IMR-90 (cell line): ENCODE data around the gene MARF1. TPM values are rescaled to one million over a fixed set of nuclear protein-coding genes. Genes with fewer than 3 reads are reported as not detected.

ENCODE experiments used
- ATAC-seq: fragments of 200-7000 bp; cut with Tn5 transposase; 2 replicates; pipeline ENCODE4 v1.9.1; 2020; ENCODE audit warnings: low read depth, mild to moderate bottlenecking, moderate library complexity
- BruUV-seq: library from RNA; stranded (reverse); fragments of 400-500 nt; replicated peaks from 2 replicates; lab custom pipeline; 2021; lab: Mats Ljungman, UMichigan
- CTCF ChIA-PET: fragments of 300-600 bp; formaldehyde crosslinking; extraction: SDS; loops from one replicate; lab custom pipeline; 2021; ENCODE audit warnings: antibody characterized with exemption; lab: Yijun Ruan, JAX
- POLR2A ChIA-PET: fragments of 300-600 bp; sonication (Branson Sonifier 250); formaldehyde crosslinking; loops from one replicate; lab custom pipeline; 2022; ENCODE audit warnings: antibody characterized with exemption; ENCODE audit not compliant: unreplicated experiment; lab: Charles Lee
- DNase-seq: peaks from one replicate; pipeline ENCODE4 v3.0.0; 2013
- H2AFZ ChIP-seq: replicated peaks from 2 replicates; pipeline ENCODE3; 2013; ENCODE audit warnings: low read length, mild to moderate bottlenecking; ENCODE audit not compliant: poor library complexity
- H2AK5ac ChIP-seq: 2 replicates; pipeline ENCODE4 v1.6.1; 2013; ENCODE audit warnings: low read depth, low read length, inconsistent platforms
- H2AK9ac ChIP-seq: replicated peaks from 2 replicates; pipeline ENCODE3; 2013; ENCODE audit warnings: mild to moderate bottlenecking, low read depth, low read length, moderate library complexity; ENCODE audit not compliant: poor library complexity
- H2BK120ac ChIP-seq: 2 replicates; pipeline ENCODE4 v1.6.1; 2013; ENCODE audit warnings: low read depth, low read length, inconsistent platforms
- H2BK15ac ChIP-seq: 3 replicates; pipeline ENCODE4 v1.6.1; 2013; ENCODE audit warnings: low read depth, low read length, inconsistent platforms
- H2BK20ac ChIP-seq: 2 replicates; pipeline ENCODE4 v1.6.1; 2013; ENCODE audit warnings: low read depth, mild to moderate bottlenecking, inconsistent platforms, low read length, moderate library complexity
- H2BK5ac ChIP-seq: 2 replicates; pipeline ENCODE4 v1.6.1; 2013; ENCODE audit warnings: mild to moderate bottlenecking, low read depth, low read length, inconsistent platforms; ENCODE audit not compliant: poor library complexity, severe bottlenecking
- H3K14ac ChIP-seq: replicated peaks from 2 replicates; pipeline ENCODE4 v1.6.1; 2013; ENCODE audit warnings: low read depth, low read length, inconsistent platforms
- H3K18ac ChIP-seq: 2 replicates; pipeline ENCODE4 v1.6.1; 2013; ENCODE audit warnings: low read depth, low read length, control low read depth
- H3K23ac ChIP-seq: 2 replicates; pipeline ENCODE4 v1.6.1; 2013; ENCODE audit warnings: low read depth, low read length, inconsistent platforms
- H3K27ac ChIP-seq: 2 replicates; pipeline ENCODE4 v1.5.1; 2013; ENCODE audit warnings: mild to moderate bottlenecking, control low read depth, low read length; ENCODE audit not compliant: insufficient read depth
- H3K27me3 ChIP-seq: 2 replicates; pipeline ENCODE4 v1.6.1; 2013; ENCODE audit warnings: low read length; ENCODE audit not compliant: control insufficient read depth, insufficient read depth
- H3K36me3 ChIP-seq: 2 replicates; pipeline ENCODE4 v1.6.1; 2013; ENCODE audit warnings: low read length, mixed read lengths; ENCODE audit not compliant: control insufficient read depth, insufficient read depth
- H3K4ac ChIP-seq: 2 replicates; pipeline ENCODE4 v1.6.1; 2013; ENCODE audit warnings: low read depth, low read length, inconsistent platforms
- H3K4me1 ChIP-seq: 2 replicates; pipeline ENCODE4 v1.6.1; 2013; ENCODE audit warnings: low read length, mixed read lengths; ENCODE audit not compliant: control insufficient read depth, insufficient read depth
- H3K4me2 ChIP-seq: 2 replicates; pipeline ENCODE4 v1.6.1; 2013; ENCODE audit warnings: low read depth, mild to moderate bottlenecking, control low read depth, low read length, moderate library complexity
- H3K4me3 ChIP-seq: 2 replicates; pipeline ENCODE4 v1.5.1; 2013; ENCODE audit warnings: low read depth, mild to moderate bottlenecking, control low read depth, low read length, moderate library complexity; ENCODE audit not compliant: insufficient read depth
- H3K56ac ChIP-seq: 2 replicates; pipeline ENCODE4 v1.6.1; 2013; ENCODE audit warnings: low read length, inconsistent platforms; ENCODE audit not compliant: insufficient read depth; ENCODE audit errors: extremely low read depth
- H3K79me1 ChIP-seq, 2 experiments: 2 replicates each; pipeline ENCODE4 v1.6.1; 2013; ENCODE audit warnings: low read length in 2 of 2, inconsistent platforms in 1 of 2, low read depth in 1 of 2
- H3K9ac ChIP-seq: 2 replicates; pipeline ENCODE4 v1.6.1; 2013; ENCODE audit warnings: low read depth, low read length, control low read depth
- H3K9me1 ChIP-seq: 2 replicates; pipeline ENCODE4 v1.6.1; 2013; ENCODE audit warnings: low read length, inconsistent platforms; ENCODE audit not compliant: insufficient read depth
- H3K9me3 ChIP-seq: 2 replicates; pipeline ENCODE4 v1.6.1; 2013; ENCODE audit warnings: low read length; ENCODE audit not compliant: control insufficient read depth, insufficient read depth
- H4K20me1 ChIP-seq: 2 replicates; pipeline ENCODE4 v1.6.1; 2013; ENCODE audit warnings: low read length, inconsistent platforms; ENCODE audit not compliant: insufficient read depth
- H4K5ac ChIP-seq: 2 replicates; pipeline ENCODE4 v1.6.1; 2013; ENCODE audit warnings: mild to moderate bottlenecking, low read depth, low read length, control low read depth
- H4K8ac ChIP-seq, 2 experiments: 2 replicates each; pipeline ENCODE4 v1.6.1; 2013; ENCODE audit warnings: low read depth in 2 of 2, low read length in 2 of 2, control low read depth in 1 of 2, inconsistent platforms in 1 of 2
- H4K91ac ChIP-seq: 2 replicates; pipeline ENCODE4 v1.6.1; 2013; ENCODE audit warnings: low read depth, low read length, inconsistent platforms; ENCODE audit not compliant: insufficient read depth
- BHLHE40 ChIP-seq: fragments of 150-350 bp; IDR thresholded peaks from 2 replicates; pipeline ENCODE4 v1.6.1; 2016; ENCODE audit warnings: mild to moderate bottlenecking, low read depth, low read length
- CEBPB ChIP-seq: IDR thresholded peaks from 2 replicates; pipeline ENCODE4 v1.6.1; 2012; ENCODE audit warnings: low read depth, low read length, improper control_type of control experiment
- CHD1 ChIP-seq: IDR thresholded peaks from 2 replicates; pipeline ENCODE4 v1.6.1; 2012; ENCODE audit warnings: low read depth, low read length, improper control_type of control experiment
- ELK1 ChIP-seq: fragments of 150-350 bp; IDR thresholded peaks from 2 replicates; pipeline ENCODE4 v1.6.1; 2016; ENCODE audit warnings: low read depth, mild to moderate bottlenecking, low read length, moderate library complexity, borderline replicate concordance
- FOS ChIP-seq: fragments of 150-350 bp; IDR thresholded peaks from 2 replicates; pipeline ENCODE4 v1.6.1; 2016; ENCODE audit warnings: low read depth, low read length
- MAFK ChIP-seq: IDR thresholded peaks from 2 replicates; pipeline ENCODE4 v1.6.1; 2012; ENCODE audit warnings: low read depth, low read length, improper control_type of control experiment
- MAZ ChIP-seq: IDR thresholded peaks from 2 replicates; pipeline ENCODE4 v1.6.1; 2012; ENCODE audit warnings: low read depth, mild to moderate bottlenecking, low read length, improper control_type of control experiment, moderate library complexity, borderline replicate concordance
- NFE2L2 ChIP-seq: fragments of 150-350 bp; IDR thresholded peaks from 2 replicates; pipeline ENCODE4 v1.6.1; 2016; ENCODE audit warnings: low read depth, mild to moderate bottlenecking, low read length
- POLR2A ChIP-seq: IDR thresholded peaks from 2 replicates; pipeline ENCODE4 v1.6.1; 2012; ENCODE audit warnings: mild to moderate bottlenecking, low read depth, low read length
- RAD21 ChIP-seq: IDR thresholded peaks from 2 replicates; pipeline ENCODE4 v1.6.1; 2012; ENCODE audit warnings: low read length, improper control_type of control experiment
- RFX5 ChIP-seq: IDR thresholded peaks from 2 replicates; pipeline ENCODE4 v1.8.0; 2012; ENCODE audit warnings: low read depth, mild to moderate bottlenecking, low read length, moderate library complexity
- SMC3 ChIP-seq: fragments of 150-350 bp; IDR thresholded peaks from 2 replicates; pipeline ENCODE4 v1.6.1; 2016; ENCODE audit warnings: low read depth, mild to moderate bottlenecking, antibody characterized with exemption, low read length, moderate library complexity
- USF2 ChIP-seq: fragments of 150-350 bp; IDR thresholded peaks from 2 replicates; pipeline ENCODE4 v1.6.1; 2017; ENCODE audit warnings: mild to moderate bottlenecking, antibody characterized with exemption, low read length, low read depth
- WGBS, 2 experiments: methylation state at CpG; one replicate each; pipeline versions ENCODE4 v1.1.5 to v1.1.7; 2013; ENCODE audit warnings: missing lambda C conversion rate in 2 of 2; ENCODE audit not compliant: insufficient read length in 1 of 2; ENCODE audit errors: extremely low coverage in 2 of 2; 5-methylcytosine and 5-hydroxymethylcytosine counted together
- dilution Hi-C: fragments of 300-500 bp; cut with HindIII; formaldehyde crosslinking; loops from one replicate; pipeline ENCODE4 v1.14.3; 2018; ENCODE audit warnings: low sequenced_read_pairs; ENCODE audit not compliant: unreplicated experiment
- in situ Hi-C: fragments of 300-500 bp; cut with MboI; formaldehyde crosslinking; loops from 3 replicates; pipeline ENCODE4 v1.14.3; 2019; ENCODE audit warnings: low sequenced_read_pairs, inconsistent platforms, mixed read lengths
- intact Hi-C: fragments of 100-400 bp; cut with micrococcal nuclease; formaldehyde crosslinking; loops from 2 replicates; pipeline ENCODE4 v1.10.0; 2022
- polyA plus RNA-seq, 3 experiments: library from polyadenylated mRNA; depleted of rRNA; stranded (reverse); fragments of >200 nt; gene quantifications; 2 replicates each; pipeline ENCODE4 v1.2.3, GENCODE V29; 2012; ENCODE audit warnings: low replicate concordance in 1 of 3
- total RNA-seq: library from RNA; depleted of rRNA; stranded (reverse); fragments of >200 nt; gene quantifications from 2 replicates; pipeline ENCODE4 v1.2.3, GENCODE V29; 2012

Gene MARF1
- total and polyA plus RNA-seq, 2 of the 4 experiments (the other 2 are of a cell fraction), result 9.0 to 12.9 TPM

GRCh38 chr16:15602285-15603044 lies 40.5 kb downstream of the MARF1 start (continued):
- no peak for TF ChIP-seq ELK1

GRCh38 chr16:15601212-15601879 lies 41.6 kb downstream of the MARF1 start:
- H4K20me1 ChIP-seq, result no peaks in the 10 kb centered on the region; the same call in 1 of the 2 replicates
- H3K14ac ChIP-seq, result no peak overlapping the region
- no peak overlapping the region for H3K4me3 ChIP-seq
- H3K9ac ChIP-seq, result no peak overlapping the region
- H4K91ac ChIP-seq, result no peak overlapping the region
- no peaks in the 10 kb centered on the region for H3K4me1 ChIP-seq
- H3K18ac ChIP-seq, result no peak overlapping the region
- H2BK5ac ChIP-seq, result no peak overlapping the region
- no peaks in the 10 kb centered on the region for H3K9me3 ChIP-seq
- H3K27ac ChIP-seq, result no peak overlapping the region
- H2AFZ ChIP-seq, result no peak overlapping the region
- CTCF ChIA-PET, result interaction anchor here (0.6 kb wide), 1 partner anchor 54 kb away, joined by 3 read pairs; no protein-coding TSS in a partner anchor
- no TSS peak for BruUV-seq
- no peak overlapping the region for H2AK9ac ChIP-seq
- peaks cover 9% of the 10 kb centered on the region for H3K9me1 ChIP-seq
- H3K23ac ChIP-seq, result no peak overlapping the region
- POLR2A ChIA-PET, result no interaction called here
- H2BK120ac ChIP-seq, result no peak overlapping the region
- H3K79me1 ChIP-seq, result peaks cover 0 to 7% of the 10 kb centered on the region in 2 experiments; a peak in 1 of 4 replicates
- H4K8ac ChIP-seq, result no peak overlapping the region
- DNase-seq, result no peak
- no peak overlapping the region for H3K56ac ChIP-seq
- H3K27me3 ChIP-seq, result no peaks in the 10 kb centered on the region
- ATAC-seq, result no peak
- no peak overlapping the region for H3K4ac ChIP-seq
- no peak overlapping the region for H2AK5ac ChIP-seq
- H2BK15ac ChIP-seq, result no peak overlapping the region
- no peak overlapping the region for H4K5ac ChIP-seq
- dilution Hi-C loops, result no loop called here
- H2BK20ac ChIP-seq, result no peak overlapping the region
- peaks cover 74% of the 10 kb centered on the region for H3K36me3 ChIP-seq
- intact Hi-C loops, result no loop called here
- 73% methylated on average over 5 of the region's 9 CpGs; no CpG with 5 or more reads in 1 of the 2 experiments for WGBS, 2 experiments
- in situ Hi-C loops, result no loop called here
- no peak overlapping the region for H3K4me2 ChIP-seq
- no peak for TF ChIP-seq MAZ
- TF ChIP-seq BHLHE40, result no peak
- no peak for TF ChIP-seq NFE2L2
- TF ChIP-seq CHD1, result no peak
- TF ChIP-seq POLR2A, result no peak
- TF ChIP-seq CEBPB, result no peak
- TF ChIP-seq MAFK, result no peak
- no peak for TF ChIP-seq USF2
- no peak for TF ChIP-seq RAD21
- TF ChIP-seq RFX5, result no peak
- no peak for TF ChIP-seq SMC3
- no peak for TF ChIP-seq FOS
